Liver (tissue), 9 donors: ENCODE data around the gene PLA2G5. TPM values are rescaled to one million over a fixed set of nuclear protein-coding genes. Genes with fewer than 3 reads are reported as not detected.

Source experiments
- DNase-seq: peaks from one replicate; pipeline ENCODE4 v3.0.0-alpha.2; 2017; ENCODE audit warnings: low spot score
- H3K27ac ChIP-seq, 2 donors: one replicate each; pipeline ENCODE4 v1.7.0; 2013; ENCODE audit warnings: inconsistent platforms in 2 of 2, low read length in 2 of 2, control low read depth in 1 of 2, low read depth in 1 of 2, mild to moderate bottlenecking in 1 of 2
- H3K27me3 ChIP-seq, 4 donors: one replicate each; pipeline versions ENCODE4 v1.6.1 to v1.7.0; 2013; ENCODE audit warnings: low read length in 3 of 4, inconsistent platforms in 1 of 4, mild to moderate bottlenecking in 1 of 4, moderate library complexity in 1 of 4; ENCODE audit not compliant: control insufficient read depth in 4 of 4, insufficient read depth in 4 of 4
- H3K36me3 ChIP-seq, 4 donors: one replicate each; pipeline versions ENCODE4 v1.6.1 to v1.7.0; 2013; ENCODE audit warnings: low read length in 3 of 4, mild to moderate bottlenecking in 3 of 4, low read depth in 1 of 4, moderate library complexity in 1 of 4; ENCODE audit not compliant: control insufficient read depth in 4 of 4, insufficient read depth in 3 of 4
- H3K4me1 ChIP-seq, 4 donors: one replicate each; pipeline versions ENCODE4 v1.6.1 to v1.7.0; 2013; ENCODE audit warnings: low read length in 3 of 4, mild to moderate bottlenecking in 3 of 4, moderate library complexity in 1 of 4; ENCODE audit not compliant: control insufficient read depth in 4 of 4, insufficient read depth in 4 of 4
- H3K4me3 ChIP-seq, 3 donors: one replicate each; pipeline versions ENCODE4 v1.6.1 to v1.7.0; 2013; ENCODE audit warnings: low read length in 3 of 3, control low read depth in 1 of 3, low read depth in 1 of 3, mild to moderate bottlenecking in 1 of 3
- H3K9ac ChIP-seq, 2 donors: one replicate each; pipeline ENCODE4 v1.7.0; 2013; ENCODE audit warnings: low read length in 2 of 2, mild to moderate bottlenecking in 2 of 2, moderate library complexity in 2 of 2, control low read depth in 1 of 2, low read depth in 1 of 2
- H3K9me3 ChIP-seq, 4 donors: one replicate each; pipeline versions ENCODE4 v1.6.1 to v1.7.0; 2013; ENCODE audit warnings: low read length in 3 of 4; ENCODE audit not compliant: control insufficient read depth in 4 of 4
- ATF3 ChIP-seq: IDR thresholded peaks from 2 replicates; pipeline ENCODE4 v1.6.1; 2016; ENCODE audit warnings: antibody characterized with exemption
- EGR1 ChIP-seq, 2 donors: IDR thresholded peaks; 2 replicates each; pipeline ENCODE4 v1.6.1; 2016 to 2018; ENCODE audit warnings: antibody characterized with exemption in 2 of 2, low read depth in 2 of 2
- FOXA1 ChIP-seq: IDR thresholded peaks from 2 replicates; pipeline ENCODE4 v1.6.1; 2016; ENCODE audit warnings: antibody characterized with exemption
- FOXA2 ChIP-seq: IDR thresholded peaks from 2 replicates; pipeline ENCODE4 v1.6.1; 2016; ENCODE audit warnings: antibody characterized with exemption
- GABPA ChIP-seq, 2 donors: IDR thresholded peaks in 1 of 2; conservative IDR thresholded peaks in 1 of 2; 2 replicates each; pipeline ENCODE4 v1.6.1; 2016; ENCODE audit warnings: antibody characterized with exemption in 2 of 2, mild to moderate bottlenecking in 1 of 2, moderate library complexity in 1 of 2
- JUND ChIP-seq, 2 donors: IDR thresholded peaks; 2 replicates each; pipeline ENCODE4 v1.6.1; 2016; ENCODE audit warnings: antibody characterized with exemption in 2 of 2
- REST ChIP-seq: IDR thresholded peaks from 2 replicates; pipeline ENCODE4 v1.6.1; 2016; ENCODE audit warnings: antibody characterized with exemption, mild to moderate bottlenecking
- TAF1 ChIP-seq: conservative IDR thresholded peaks from 2 replicates; pipeline ENCODE4 v1.6.1; 2016; ENCODE audit warnings: antibody characterized with exemption, mild to moderate bottlenecking
- YY1 ChIP-seq: IDR thresholded peaks from 2 replicates; pipeline ENCODE4 v1.6.1; 2016; ENCODE audit warnings: antibody characterized with exemption, mild to moderate bottlenecking
- WGBS: extraction: QIAGEN DNeasy Blood & Tissue Kit; methylation state at CpG from one replicate; pipeline ENCODE4 v1.1.7; 2013; 5-methylcytosine and 5-hydroxymethylcytosine counted together
- polyA plus RNA-seq, 2 donors: library from polyadenylated mRNA; stranded (reverse) in 1 of 2; unstranded in 1 of 2; fragments of 200-250 nt in 1 of 2; fragments of >200 nt in 1 of 2; fragmentation: Nextera tagmentation in 1 of 2; extraction: Ambion mirVana in 1 of 2; gene quantifications; one replicate each; pipeline versions ENCODE4 v1.2.1 to v1.2.3, GENCODE V29; 2013 to 2015
- total RNA-seq, 2 donors: library from RNA; depleted of rRNA; stranded (reverse); fragments of >200 nt; gene quantifications; one replicate each; pipeline ENCODE4 v1.2.3, GENCODE V29; 2014
- TF ChIP-seq, protein P1 (sequence below): IDR thresholded peaks from 2 replicates; pipeline ENCODE4 v1.6.1; 2016; ENCODE audit warnings: antibody characterized with exemption
- donor health status: healthy.
- donor health status: healthy.
- donor health status: healthy.
- donor health status: healthy.
- donor health status: healthy.

PLA2G5 gene
- total and polyA plus RNA-seq, 4 donors, result 2.0 to 2.9 (median 2.3) TPM; not detected in 1

GRCh38 chr1:20117236-20117635 is 47.2 kb downstream of the PLA2G5 start:
- H3K4me1 ChIP-seq, result no peaks in the 10 kb centered on the region

GRCh38 chr1:20119347-20119746 is 49.4 kb downstream of the PLA2G5 start, which contains the start of gene PLA2G2D:
Gene PLA2G2D, minus strand, starts transcription at chr1:20119536. Its CDS starts 38 bp downstream, at chr1:20119498.
- WGBS, result 89% methylated on average over 2 of the region's 2 CpGs
- no peaks in the 10 kb centered on the region for H3K9me3 ChIP-seq
- no peak within 1 kb of the TSS for H3K9ac ChIP-seq
- H3K4me3 ChIP-seq, result no peak within 1 kb of the TSS
- no peaks in the 10 kb centered on the region for H3K27me3 ChIP-seq
- TF ChIP-seq YY1 (no peak), EGR1 (IDR thresholded peaks at IDR 0.05; ENCODE audit: low read depth in 2 of 2) (no peak), FOXA2 (no peak), REST (no peak), FOXA1 (no peak), GABPA (IDR thresholded peaks at IDR 0.05 in 1 of 2, conservative IDR thresholded peaks at IDR 0.05 in 1 of 2) (no peak), ATF3 (no peak), TAF1 (no peak)
- TF ChIP-seq, protein P1, sequence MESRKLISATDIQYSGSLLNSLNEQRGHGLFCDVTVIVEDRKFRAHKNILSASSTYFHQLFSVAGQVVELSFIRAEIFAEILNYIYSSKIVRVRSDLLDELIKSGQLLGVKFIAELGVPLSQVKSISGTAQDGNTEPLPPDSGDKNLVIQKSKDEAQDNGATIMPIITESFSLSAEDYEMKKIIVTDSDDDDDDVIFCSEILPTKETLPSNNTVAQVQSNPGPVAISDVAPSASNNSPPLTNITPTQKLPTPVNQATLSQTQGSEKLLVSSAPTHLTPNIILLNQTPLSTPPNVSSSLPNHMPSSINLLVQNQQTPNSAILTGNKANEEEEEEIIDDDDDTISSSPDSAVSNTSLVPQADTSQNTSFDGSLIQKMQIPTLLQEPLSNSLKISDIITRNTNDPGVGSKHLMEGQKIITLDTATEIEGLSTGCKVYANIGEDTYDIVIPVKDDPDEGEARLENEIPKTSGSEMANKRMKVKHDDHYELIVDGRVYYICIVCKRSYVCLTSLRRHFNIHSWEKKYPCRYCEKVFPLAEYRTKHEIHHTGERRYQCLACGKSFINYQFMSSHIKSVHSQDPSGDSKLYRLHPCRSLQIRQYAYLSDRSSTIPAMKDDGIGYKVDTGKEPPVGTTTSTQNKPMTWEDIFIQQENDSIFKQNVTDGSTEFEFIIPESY, result no peak
- no peaks in the 10 kb centered on the region for H3K4me1 ChIP-seq
- no peak within 1 kb of the TSS for H3K27ac ChIP-seq
- H3K36me3 ChIP-seq, result no peaks in the 10 kb centered on the region
- no peak for DNase-seq

More at GRCh38 chr1:20117236-20117635, 47.2 kb downstream of the PLA2G5 start:
- Histone ChIP-seq H3K9ac (no peak overlapping the region), H3K27me3 (no peaks in the 10 kb centered on the region), H3K36me3 (no peaks in the 10 kb centered on the region), H3K9me3 (no peaks in the 10 kb centered on the region), H3K4me3 (no peak overlapping the region), H3K27ac (no peak overlapping the region)
- DNase-seq, result no peak
- TF ChIP-seq JUND (IDR thresholded peaks at IDR 0.05), result no peak
- TF ChIP-seq, protein P1, result no peak
